HepG2 (cell line): ENCODE measurements around the gene BRPF1. TPM values are rescaled to one million over a fixed set of nuclear protein-coding genes. Genes with fewer than 3 reads are reported as not detected.

Experiments used
- ATAC-seq: fragments of 200-7000 bp; cut with Tn5 transposase; 3 replicates; pipeline ENCODE4 v1.9.1; 2020; ENCODE audit warnings: mild to moderate bottlenecking, moderate library complexity
- BruUV-seq: library from RNA; stranded (reverse); fragments of 400-500 nt; replicated peaks from 2 replicates; lab custom pipeline; 2021; lab: Mats Ljungman, UMichigan
- CTCF ChIA-PET: fragments of 300-600 bp; formaldehyde crosslinking; extraction: SDS; loops from one replicate; lab custom pipeline; 2021; ENCODE audit warnings: low total read pairs, inconsistent platforms, low intra/inter-chr PET ratio; lab: Yijun Ruan, JAX
- POLR2A ChIA-PET: fragments of 350-600 bp; sonication (Branson Sonifier 250); formaldehyde crosslinking; loops from one replicate; lab custom pipeline; 2020; ENCODE audit warnings: antibody characterized with exemption, inconsistent platforms; lab: Yijun Ruan, JAX
- DNase-seq: peaks from one replicate; pipeline ENCODE4 v3.0.0-alpha.2; 2015; ENCODE audit warnings: low spot score
- FAIRE-seq: peaks from 3 replicates; lab custom pipeline; 2011; peaks lifted over from hg19 to GRCh38; lab: Jason Lieb, UNC
- H2AFZ ChIP-seq: one replicate; pipeline ENCODE4 v1.6.1; 2011; ENCODE audit warnings: low read length, inconsistent platforms
- H3K27ac ChIP-seq: fragments of 300-600 bp; 3 replicates; pipeline ENCODE4 v1.8.0; 2011; ENCODE audit warnings: mixed run types, mild to moderate bottlenecking, mixed read lengths, low read length, inconsistent platforms; ENCODE audit not compliant: insufficient read depth; ENCODE audit errors: extremely low read length
- H3K27me3 ChIP-seq, 2 experiments: fragments of 200-600 bp in 1 of 2; 2 replicates in 1 of 2; 3 replicates in 1 of 2; pipeline versions ENCODE4 v1.6.0 to v1.8.0; 2011; ENCODE audit warnings: low read length in 2 of 2, mild to moderate bottlenecking in 2 of 2, moderate library complexity in 2 of 2, inconsistent platforms in 1 of 2; ENCODE audit not compliant: insufficient read depth in 2 of 2, control insufficient read depth in 1 of 2
- H3K36me3 ChIP-seq, 2 experiments: fragments of 200-600 bp in 1 of 2; replicated peaks in 1 of 2; 2 replicates in 1 of 2; 3 replicates in 1 of 2; pipeline versions ENCODE4 v1.5.1 to v1.8.0; 2011; ENCODE audit warnings: low read length in 2 of 2, inconsistent platforms in 1 of 2; ENCODE audit not compliant: insufficient read depth in 2 of 2, control insufficient read depth in 1 of 2
- H3K4me1 ChIP-seq: 2 replicates; pipeline ENCODE4 v1.5.1; 2012; ENCODE audit warnings: low read length, inconsistent platforms; ENCODE audit not compliant: insufficient read depth
- H3K4me2 ChIP-seq: 2 replicates; pipeline ENCODE4 v1.6.0; 2011; ENCODE audit warnings: low read depth, low read length, inconsistent platforms
- H3K4me3 ChIP-seq, 3 experiments: fragments of 200-600 bp in 1 of 3; sonication (generic), shearing (Covaris generic) in 1 of 3; replicated peaks in 1 of 3; 2 replicates each; pipeline ENCODE4 v1.5.1; 2011 to 2016; ENCODE audit warnings: low read length in 3 of 3, inconsistent platforms in 2 of 3, low read depth in 2 of 3, mild to moderate bottlenecking in 2 of 3, control low read depth in 1 of 3, mixed read lengths in 1 of 3; ENCODE audit not compliant: insufficient read depth in 1 of 3
- H3K79me2 ChIP-seq: one replicate; pipeline ENCODE4 v1.6.1; 2011; ENCODE audit warnings: low read length, inconsistent platforms; ENCODE audit not compliant: insufficient read depth
- H3K9ac ChIP-seq: 2 replicates; pipeline ENCODE4 v1.6.0; 2011; ENCODE audit warnings: mild to moderate bottlenecking, low read depth, low read length, inconsistent platforms; ENCODE audit not compliant: insufficient read depth
- H3K9me3 ChIP-seq: 2 replicates; pipeline ENCODE4 v1.5.1; 2012; ENCODE audit warnings: mild to moderate bottlenecking, low read length
- H4K20me1 ChIP-seq: 2 replicates; pipeline ENCODE4 v1.6.0; 2011; ENCODE audit warnings: inconsistent platforms, mild to moderate bottlenecking, low read length, moderate library complexity; ENCODE audit not compliant: insufficient read depth
- CTCF ChIP-seq: sonication (generic); formaldehyde crosslinking; IDR thresholded peaks from 2 replicates; pipeline ENCODE4 v1.5.0; 2020; ENCODE audit warnings: mild to moderate bottlenecking, missing genetic modification reagents, moderate library complexity
- KLF13 ChIP-seq: sonication (generic); formaldehyde crosslinking; IDR thresholded peaks from 2 replicates; pipeline ENCODE4 v1.4.0; 2020; ENCODE audit warnings: mild to moderate bottlenecking, missing genetic modification reagents
- RARA ChIP-seq: IDR thresholded peaks from 2 replicates; pipeline ENCODE4 v1.6.1; 2016; ENCODE audit warnings: missing genetic modification reagents, missing compliant biosample characterization
- SNAPC4 ChIP-seq: sonication (generic); formaldehyde crosslinking; IDR thresholded peaks from 2 replicates; pipeline ENCODE4 v1.4.0; 2020; ENCODE audit warnings: mild to moderate bottlenecking, missing genetic modification reagents
- ZNF333 ChIP-seq: sonication (generic); formaldehyde crosslinking; IDR thresholded peaks from 2 replicates; pipeline ENCODE4 v1.4.0; 2020; ENCODE audit warnings: mild to moderate bottlenecking, missing genetic modification reagents, borderline replicate concordance
- ZNF562 ChIP-seq: sonication (generic); formaldehyde crosslinking; IDR thresholded peaks from 2 replicates; pipeline ENCODE4 v1.8.0; 2022; ENCODE audit warnings: missing genetic modification reagents, borderline replicate concordance
- ZNF616 ChIP-seq: sonication (generic); formaldehyde crosslinking; IDR thresholded peaks from 2 replicates; pipeline ENCODE4 v1.5.0; 2020; ENCODE audit warnings: low read depth, mild to moderate bottlenecking, missing genetic modification reagents
- WGBS: methylation state at CpG from one replicate; pipeline ENCODE4 v1.1.6; 2017; ENCODE audit warnings: low lambda C conversion rate; 5-methylcytosine and 5-hydroxymethylcytosine counted together
- in situ Hi-C: cut with HindIII; loops from 2 replicates; pipeline ENCODE4 v1.10.0; 2017; ENCODE audit warnings: low pct_unique_long_range_greater_than_20kb; ENCODE audit not compliant: extremely low pct_ligation_motif_present
- intact Hi-C: fragments of 100-400 bp; cut with micrococcal nuclease; formaldehyde crosslinking; loops from one replicate; pipeline ENCODE4 v1.10.0; 2022; ENCODE audit not compliant: unreplicated experiment
- polyA plus RNA-seq, 8 experiments: library from polyadenylated mRNA; depleted of rRNA in 3 of 8; stranded (reverse) in 7 of 8; unstranded in 1 of 8; fragments of >200 nt; fragmentation: Illumina TruSeq in 4 of 8; extraction: Trizol in 4 of 8; gene quantifications; 2 replicates each; pipeline versions ENCODE4 v1.2.1 to v1.2.3, GENCODE V29; 2011 to 2016; ENCODE audit warnings: low read depth in 4 of 8, missing spikeins in 1 of 8, mixed read lengths in 1 of 8; ENCODE audit not compliant: insufficient read depth in 1 of 8
- total RNA-seq, 5 experiments: library from RNA; depleted of rRNA; stranded (reverse); fragments of >200 nt; fragmentation: Illumina TruSeq; extraction: Trizol; gene quantifications; 2 replicates each; pipeline ENCODE4 v1.2.3, GENCODE V29; 2016; ENCODE audit warnings: low read depth in 1 of 5

The BRPF1 gene
- total and polyA plus RNA-seq, 2 of the 13 experiments (the other 11 are each of a cell fraction or from before 2014, with no cell fraction given), result 7.3 to 10.0 TPM

GRCh38 chr3:9786209-9786739, 54.7 kb downstream of the BRPF1 start (continued):
- no peak for TF ChIP-seq SNAPC4
- no peak for TF ChIP-seq ZNF616 (CRISPR knock-in tag)

GRCh38 chr3:9786825-9787669, 55.5 kb downstream of the BRPF1 start:
- Histone ChIP-seq H3K4me1 (peaks cover 21% of the 10 kb centered on the region), H3K36me3 (peaks cover 15 to 62% of the 10 kb centered on the region in 2 experiments), H4K20me1 (no peaks in the 10 kb centered on the region), H3K9me3 (no peaks in the 10 kb centered on the region), H3K9ac (no peak overlapping the region), H3K27me3 (no peaks in the 10 kb centered on the region), H2AFZ (no peak overlapping the region), H3K4me2 (no peak overlapping the region), H3K4me3 (no peak overlapping the region), H3K27ac (no peak overlapping the region), H3K79me2 (peaks cover 7% of the 10 kb centered on the region)
- ChIA-PET CTCF (no interaction called here), POLR2A (no interaction called here)
- intact Hi-C loops, result no loop called here
- in situ Hi-C loops, result no loop called here
- TF ChIP-seq ZNF562 (CRISPR knock-in tag), result no peak
- TF ChIP-seq ZNF333 (CRISPR knock-in tag), result no peak
- TF ChIP-seq CTCF (CRISPR knock-in tag), result peak; percentile 37; the same call in 1 of the 2 replicates
- TF ChIP-seq RARA, result no peak
- TF ChIP-seq KLF13 (CRISPR knock-in tag), result no peak
- ATAC-seq (no peak; the same call in 1 of the 3 replicates), FAIRE-seq (no peak), DNase-seq (no peak)
- no TSS peak for BruUV-seq
- WGBS, result 90% methylated on average over 13 of the region's 13 CpGs
